Measurements from ENCODE around the gene OR52E5.

The OR52E5 gene

GRCh38 chr11:5892908-5893307 is at the start of gene OR52E5:
Gene OR52E5 (plus strand): TSS chr11:5893208. CDS start chr11:5900777, 7,569 bp downstream.
- no peak for DNase-seq

- DNase-seq, result no peak
Measured at GRCh38 chr11:5846701-5847100, 46.3 kb upstream of the OR52E5 start.

GRCh38 chr11:5847711-5848110 is 45.3 kb upstream of the OR52E5 start:
- no peak for DNase-seq

- no peak for DNase-seq
Measured at GRCh38 chr11:5851002-5851401, 42.0 kb upstream of the OR52E5 start.

- DNase-seq, result no peak
Measured at GRCh38 chr11:5857590-5857989, 35.4 kb upstream of the OR52E5 start, which contains the start of gene OR52E8. Gene OR52E8 (minus strand): TSS chr11:5857690. CDS start chr11:5857690, 0 bp downstream.

GRCh38 chr11:5865826-5866225 is 27.2 kb upstream of the OR52E5 start:
- DNase-seq, result no peak

GRCh38 chr11:5878564-5878963 is 14.4 kb upstream of the OR52E5 start:
- no peak for DNase-seq

GRCh38 chr11:5880329-5880728 is 12.7 kb upstream of the OR52E5 start, which contains the start of gene OR52E4:
Gene OR52E4 (plus strand): TSS chr11:5880629. CDS start chr11:5884293, 3,664 bp downstream.
- DNase-seq, result no peak

GRCh38 chr11:5881756-5882155 is 11.3 kb upstream of the OR52E5 start:
- no peak for DNase-seq

- no peak for DNase-seq
Measured at GRCh38 chr11:5887172-5887571, 5.8 kb upstream of the OR52E5 start.

- DNase-seq, result no peak
Measured at GRCh38 chr11:5887661-5888060, 5.3 kb upstream of the OR52E5 start.

GRCh38 chr11:5891216-5891800 is 1.7 kb upstream of the OR52E5 start:
- no peak for DNase-seq

GRCh38 chr11:5899534-5899933 is 6.5 kb downstream of the OR52E5 start:
- DNase-seq, result no peak

- DNase-seq, result no peak
Measured at GRCh38 chr11:5910540-5910939, 17.5 kb downstream of the OR52E5 start.

- no peak for DNase-seq
Measured at GRCh38 chr11:5922749-5923426, 29.9 kb downstream of the OR52E5 start.

- no peak for DNase-seq
Measured at GRCh38 chr11:5923427-5923776, 30.4 kb downstream of the OR52E5 start.

- DNase-seq, result no peak
Measured at GRCh38 chr11:5923794-5924193, 30.8 kb downstream of the OR52E5 start.

GRCh38 chr11:5928271-5928670 is 35.3 kb downstream of the OR52E5 start:
- DNase-seq, result no peak

GRCh38 chr11:5928811-5929210 is 35.8 kb downstream of the OR52E5 start:
- DNase-seq, result no peak

GRCh38 chr11:5929571-5930368 is 36.8 kb downstream of the OR52E5 start:
- DNase-seq, result no peak

- no peak for DNase-seq
Measured at GRCh38 chr11:5930614-5931013, 37.6 kb downstream of the OR52E5 start.

GRCh38 chr11:5931061-5931460 is 38.1 kb downstream of the OR52E5 start:
- no peak for DNase-seq

- no peak for DNase-seq
Measured at GRCh38 chr11:5932671-5933070, 39.7 kb downstream of the OR52E5 start.

GRCh38 chr11:5933116-5933515 is 40.1 kb downstream of the OR52E5 start:
- no peak for DNase-seq
